K562 (cell line): ENCODE measurements around the gene RAB26. TPM values are rescaled to one million over a fixed set of nuclear protein-coding genes. Genes with fewer than 3 reads are reported as not detected.

ENCODE experiments used
- BCL6 ChIP-seq: fragments of 250-450 bp; sonication (Bioruptor Pico); IDR thresholded peaks from 2 replicates; pipeline ENCODE4 v1.4.0; 2020
- C11orf30 ChIP-seq: fragments of 450-650 bp; IDR thresholded peaks from 2 replicates; pipeline ENCODE4 v1.6.1; 2016; ENCODE audit warnings: low read depth, mild to moderate bottlenecking
- CHCHD3 ChIP-seq: fragments of 250-450 bp; sonication (Bioruptor Pico); IDR thresholded peaks from 2 replicates; pipeline ENCODE4 v2.1.2; 2022; ENCODE audit warnings: mild to moderate bottlenecking
- EZH2 ChIP-seq: IDR thresholded peaks from 2 replicates; pipeline ENCODE4 v1.6.1; 2012; ENCODE audit warnings: low read depth, mild to moderate bottlenecking, inconsistent platforms, low read length, borderline replicate concordance
- LCOR ChIP-seq: sonication (generic); formaldehyde crosslinking; IDR thresholded peaks from 2 replicates; pipeline ENCODE4 v1.8.0; 2022; ENCODE audit warnings: mild to moderate bottlenecking, missing genetic modification reagents
- NR2C2 ChIP-seq, 2 experiments: fragments of 200-800 bp in 1 of 2; sonication (Bioruptor generic) in 1 of 2; sonication (generic) in 1 of 2; formaldehyde crosslinking in 1 of 2; IDR thresholded peaks; 2 replicates each; pipeline versions ENCODE4 v1.6.1 to v1.8.0; 2016 to 2022; ENCODE audit warnings: mild to moderate bottlenecking in 1 of 2, missing compliant biosample characterization in 1 of 2, missing genetic modification characterization in 1 of 2, missing genetic modification reagents in 1 of 2
- PHF20 ChIP-seq: fragments of 450-650 bp; IDR thresholded peaks from 2 replicates; pipeline ENCODE4 v1.6.1; 2018; ENCODE audit not compliant: partially characterized antibody
- RB1 ChIP-seq: fragments of 450-650 bp; IDR thresholded peaks from 2 replicates; pipeline ENCODE4 v1.6.1; 2017; ENCODE audit warnings: low read depth, mild to moderate bottlenecking
- SRF ChIP-seq, 2 experiments: fragments of 250-450, 450-650 bp in 1 of 2; sonication (Bioruptor Pico) in 1 of 2; sonication (generic) in 1 of 2; formaldehyde crosslinking; IDR thresholded peaks; 2 replicates each; pipeline versions ENCODE4 v1.5.0 to v1.5.1; 2020 to 2022; ENCODE audit warnings: mild to moderate bottlenecking in 1 of 2, missing genetic modification reagents in 1 of 2
- TFAP4 ChIP-seq: sonication (generic); formaldehyde crosslinking; IDR thresholded peaks from 2 replicates; pipeline ENCODE4 v1.8.0; 2022; ENCODE audit warnings: missing genetic modification reagents, mild to moderate bottlenecking, moderate library complexity, borderline replicate concordance
- ZKSCAN1 ChIP-seq: fragments of 150-350 bp; IDR thresholded peaks from 2 replicates; pipeline ENCODE4 v1.6.1; 2016; ENCODE audit warnings: low read depth, low read length
- ZNF57 ChIP-seq: fragments of 450-650 bp; formaldehyde crosslinking; IDR thresholded peaks from 2 replicates; pipeline ENCODE4 v1.4.0; 2020; ENCODE audit warnings: mild to moderate bottlenecking, moderate library complexity
- polyA plus RNA-seq, 8 experiments: library from polyadenylated mRNA; depleted of rRNA in 4 of 8; stranded (reverse) in 5 of 8; unstranded in 3 of 8; fragments of >200 nt; fragmentation: Nextera tagmentation in 2 of 8; fragmentation: Illumina TruSeq in 1 of 8; extraction: Ambion mirVana in 2 of 8; extraction: Trizol in 1 of 8; gene quantifications; 2 replicates each; pipeline versions ENCODE4 v1.2.1 to v1.2.3, GENCODE V29; 2011 to 2014; ENCODE audit warnings: inconsistent platforms in 1 of 8, missing spikeins in 1 of 8
- total RNA-seq, 7 experiments: library from RNA; depleted of rRNA in 6 of 7; stranded (reverse); fragments of >200 nt in 6 of 7; fragmentation: Illumina TruSeq in 2 of 7; extraction: Trizol in 2 of 7; gene quantifications; 2 replicates each; pipeline versions ENCODE4 v1.2.1 to v1.2.3, GENCODE V29; 2011 to 2021; ENCODE audit warnings: low replicate concordance in 1 of 7
- TF ChIP-seq, protein P1 (sequence below), 2 experiments: fragments of 450-650 bp; IDR thresholded peaks; 2 replicates each; pipeline ENCODE4 v1.6.1; 2016; ENCODE audit warnings: mild to moderate bottlenecking in 2 of 2, borderline replicate concordance in 1 of 2, low read depth in 1 of 2, moderate library complexity in 1 of 2
- TF ChIP-seq, protein P2 (sequence below), 2 experiments: fragments of 150-350 bp in 1 of 2; IDR thresholded peaks; 2 replicates each; pipeline ENCODE4 v1.6.1; 2012 to 2016; ENCODE audit warnings: low read depth in 2 of 2, low read length in 2 of 2, mild to moderate bottlenecking in 1 of 2, moderate library complexity in 1 of 2

Gene RAB26
- total and polyA plus RNA-seq, 9 of the 15 experiments (the other 6 are each of a cell fraction or from before 2014, with no cell fraction given): 0.25 to 6.1 (median 2.1) TPM

DNA sequence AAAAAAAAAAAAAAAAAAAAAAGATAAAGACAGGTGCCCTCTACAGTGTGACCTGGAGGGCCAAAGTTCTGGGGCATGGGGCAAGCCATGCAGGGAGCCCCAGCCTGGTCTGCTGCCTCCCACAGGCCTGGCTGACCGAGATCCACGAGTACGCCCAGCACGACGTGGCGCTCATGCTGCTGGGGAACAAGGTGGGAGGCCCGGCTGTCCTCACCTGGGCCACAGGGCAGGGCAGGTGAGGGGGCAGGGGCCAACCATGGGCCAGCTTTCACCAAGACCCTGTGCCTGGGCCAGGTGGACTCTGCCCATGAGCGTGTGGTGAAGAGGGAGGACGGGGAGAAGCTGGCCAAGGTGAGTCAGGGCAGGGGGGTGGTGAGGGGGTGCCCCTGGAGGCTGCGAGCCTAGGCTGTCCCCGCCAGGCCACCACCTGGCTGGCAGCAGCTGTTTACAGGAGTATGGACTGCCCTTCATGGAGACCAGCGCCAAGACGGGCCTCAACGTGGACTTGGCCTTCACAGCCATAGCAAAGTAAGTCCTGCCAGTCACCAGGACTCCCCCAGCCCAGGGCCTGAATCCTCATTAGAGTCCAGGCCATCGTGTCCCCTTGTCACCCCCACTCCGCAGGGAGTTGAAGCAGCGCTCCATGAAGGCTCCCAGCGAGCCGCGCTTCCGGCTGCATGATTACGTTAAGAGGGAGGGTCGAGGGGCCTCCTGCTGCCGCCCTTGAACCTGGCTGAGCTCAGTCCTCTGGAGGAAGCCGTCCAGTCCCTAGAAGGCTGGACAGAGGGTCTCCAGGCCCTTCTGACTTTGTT is 4.5 kb downstream of the RAB26 start (continued):
- TF ChIP-seq, protein P1, sequence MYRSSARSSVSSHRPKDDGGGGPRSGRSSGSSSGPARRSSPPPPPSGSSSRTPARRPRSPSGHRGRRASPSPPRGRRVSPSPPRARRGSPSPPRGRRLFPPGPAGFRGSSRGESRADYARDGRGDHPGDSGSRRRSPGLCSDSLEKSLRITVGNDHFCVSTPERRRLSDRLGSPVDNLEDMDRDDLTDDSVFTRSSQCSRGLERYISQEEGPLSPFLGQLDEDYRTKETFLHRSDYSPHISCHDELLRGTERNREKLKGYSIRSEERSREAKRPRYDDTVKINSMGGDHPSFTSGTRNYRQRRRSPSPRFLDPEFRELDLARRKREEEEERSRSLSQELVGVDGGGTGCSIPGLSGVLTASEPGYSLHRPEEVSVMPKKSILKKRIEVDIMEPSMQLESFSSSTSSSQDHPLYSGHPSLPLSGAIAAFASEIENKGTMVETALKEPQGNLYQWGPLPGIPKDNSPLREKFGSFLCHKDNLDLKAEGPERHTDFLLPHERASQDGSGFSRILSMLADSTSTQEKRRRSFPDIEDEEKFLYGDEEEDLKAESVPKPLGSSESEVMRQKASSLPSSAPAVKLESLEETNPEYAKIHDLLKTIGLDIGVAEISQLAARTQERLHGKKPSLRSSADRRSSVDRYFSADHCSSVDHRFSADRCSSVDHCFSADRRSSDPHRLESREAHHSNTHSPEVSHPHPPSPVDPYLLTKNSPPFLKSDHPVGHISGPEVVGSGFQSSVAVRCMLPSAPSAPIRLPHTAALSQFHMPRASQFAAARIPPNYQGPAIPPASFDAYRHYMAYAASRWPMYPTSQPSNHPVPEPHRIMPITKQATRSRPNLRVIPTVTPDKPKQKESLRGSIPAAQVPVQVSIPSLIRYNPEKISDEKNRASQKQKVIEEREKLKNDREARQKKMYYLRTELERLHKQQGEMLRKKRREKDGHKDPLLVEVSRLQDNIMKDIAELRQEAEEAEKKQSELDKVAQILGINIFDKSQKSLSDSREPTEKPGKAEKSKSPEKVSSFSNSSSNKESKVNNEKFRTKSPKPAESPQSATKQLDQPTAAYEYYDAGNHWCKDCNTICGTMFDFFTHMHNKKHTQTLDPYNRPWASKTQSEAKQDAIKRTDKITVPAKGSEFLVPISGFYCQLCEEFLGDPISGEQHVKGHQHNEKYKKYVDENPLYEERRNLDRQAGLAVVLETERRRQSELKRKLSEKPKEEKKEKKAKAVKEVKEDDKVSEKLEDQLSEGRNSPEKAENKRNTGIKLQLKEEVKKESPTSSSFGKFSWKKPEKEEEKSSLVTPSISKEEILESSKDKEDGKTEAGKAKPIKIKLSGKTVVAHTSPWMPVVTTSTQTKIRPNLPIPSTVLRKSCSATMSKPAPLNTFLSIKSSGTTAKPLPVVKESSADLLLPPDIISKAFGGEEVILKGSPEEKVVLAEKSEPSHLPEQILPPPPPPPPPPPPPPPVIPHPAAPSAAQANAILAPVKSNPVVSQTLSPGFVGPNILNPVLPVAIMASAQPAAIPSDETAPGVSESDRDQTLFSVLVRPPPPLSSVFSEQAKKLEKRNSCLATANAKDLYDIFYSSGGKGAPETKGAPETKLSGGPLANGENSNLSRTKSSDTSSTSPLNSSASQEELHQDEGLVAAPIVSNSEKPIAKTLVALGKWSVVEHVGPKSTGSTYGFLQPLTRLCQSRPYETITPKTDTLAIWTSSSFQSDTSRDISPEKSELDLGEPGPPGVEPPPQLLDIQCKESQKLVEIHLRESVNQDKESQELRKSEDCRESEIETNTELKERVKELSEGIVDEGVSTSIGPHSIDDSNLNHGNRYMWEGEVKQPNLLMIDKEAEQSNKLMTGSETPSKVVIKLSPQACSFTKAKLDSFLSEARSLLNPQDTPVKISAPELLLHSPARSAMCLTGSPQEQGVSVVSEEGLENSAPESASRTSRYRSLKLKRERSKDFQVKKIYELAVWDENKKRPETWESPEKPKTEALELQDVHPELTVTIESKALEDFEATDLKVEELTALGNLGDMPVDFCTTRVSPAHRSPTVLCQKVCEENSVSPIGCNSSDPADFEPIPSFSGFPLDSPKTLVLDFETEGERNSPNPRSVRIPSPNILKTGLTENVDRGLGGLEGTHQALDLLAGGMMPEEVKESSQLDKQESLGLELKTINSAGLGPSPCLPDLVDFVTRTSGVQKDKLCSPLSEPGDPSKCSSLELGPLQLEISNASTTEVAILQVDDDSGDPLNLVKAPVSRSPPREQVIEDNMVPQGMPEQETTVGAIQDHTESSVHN (IDR thresholded peaks at IDR 0.05; ENCODE audit: borderline replicate concordance in 1 of 2, low read depth in 1 of 2): no peak
- 0 out of 2 replicates have a peak, but pooled peaks have one; percentile 46 for TF ChIP-seq ZNF57
- no peak for TF ChIP-seq ZKSCAN1
- TF ChIP-seq EZH2: no peak
- TF ChIP-seq SRF (CRISPR knock-in tag; IDR thresholded peaks at IDR 0.05): no peak
- TF ChIP-seq, protein P2, sequence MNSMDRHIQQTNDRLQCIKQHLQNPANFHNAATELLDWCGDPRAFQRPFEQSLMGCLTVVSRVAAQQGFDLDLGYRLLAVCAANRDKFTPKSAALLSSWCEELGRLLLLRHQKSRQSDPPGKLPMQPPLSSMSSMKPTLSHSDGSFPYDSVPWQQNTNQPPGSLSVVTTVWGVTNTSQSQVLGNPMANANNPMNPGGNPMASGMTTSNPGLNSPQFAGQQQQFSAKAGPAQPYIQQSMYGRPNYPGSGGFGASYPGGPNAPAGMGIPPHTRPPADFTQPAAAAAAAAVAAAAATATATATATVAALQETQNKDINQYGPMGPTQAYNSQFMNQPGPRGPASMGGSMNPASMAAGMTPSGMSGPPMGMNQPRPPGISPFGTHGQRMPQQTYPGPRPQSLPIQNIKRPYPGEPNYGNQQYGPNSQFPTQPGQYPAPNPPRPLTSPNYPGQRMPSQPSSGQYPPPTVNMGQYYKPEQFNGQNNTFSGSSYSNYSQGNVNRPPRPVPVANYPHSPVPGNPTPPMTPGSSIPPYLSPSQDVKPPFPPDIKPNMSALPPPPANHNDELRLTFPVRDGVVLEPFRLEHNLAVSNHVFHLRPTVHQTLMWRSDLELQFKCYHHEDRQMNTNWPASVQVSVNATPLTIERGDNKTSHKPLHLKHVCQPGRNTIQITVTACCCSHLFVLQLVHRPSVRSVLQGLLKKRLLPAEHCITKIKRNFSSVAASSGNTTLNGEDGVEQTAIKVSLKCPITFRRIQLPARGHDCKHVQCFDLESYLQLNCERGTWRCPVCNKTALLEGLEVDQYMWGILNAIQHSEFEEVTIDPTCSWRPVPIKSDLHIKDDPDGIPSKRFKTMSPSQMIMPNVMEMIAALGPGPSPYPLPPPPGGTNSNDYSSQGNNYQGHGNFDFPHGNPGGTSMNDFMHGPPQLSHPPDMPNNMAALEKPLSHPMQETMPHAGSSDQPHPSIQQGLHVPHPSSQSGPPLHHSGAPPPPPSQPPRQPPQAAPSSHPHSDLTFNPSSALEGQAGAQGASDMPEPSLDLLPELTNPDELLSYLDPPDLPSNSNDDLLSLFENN (IDR thresholded peaks at IDR 0.05; ENCODE audit: low read depth in 2 of 2, low read length in 2 of 2): no peak
- TF ChIP-seq NR2C2 (CRISPR knock-in tag; IDR thresholded peaks at IDR 0.05): no peak; the same call in 1 of the 2 replicates
- peak; percentile 86 for TF ChIP-seq NR2C2 (tag; IDR thresholded peaks at IDR 0.05)
- no peak for TF ChIP-seq LCOR (CRISPR knock-in tag)
- TF ChIP-seq BCL6 (CRISPR knock-in tag): no peak
- peak; percentile 78 for TF ChIP-seq TFAP4
- TF ChIP-seq CHCHD3 (CRISPR knock-in tag): 0 out of 2 replicates have a peak, but pooled peaks have one; percentile 64
- peak; percentile 25 for TF ChIP-seq PHF20
- TF ChIP-seq RB1: peak; percentile 62; the same call in 1 of the 2 replicates
- no peak for TF ChIP-seq C11orf30
